ENCODE measurements around the gene PPM1J. TPM values are rescaled to one million over a fixed set of nuclear protein-coding genes. Genes with fewer than 3 reads are reported as not detected.
A peak's percentile ranks its signal among the peaks of the same experiment; 100 is the strongest.

Gene PPM1J
- total and polyA plus RNA-seq, 9 of the 15 experiments (the other 6 are each of a cell fraction or from before 2014, with no cell fraction given), result 0.25 to 10.5 (median 4.2) TPM

- TF ChIP-seq CHAMP1 (IDR thresholded peaks at IDR 0.05) (no peak), RBM17 (IDR thresholded peaks at IDR 0.05; ENCODE audit: borderline replicate concordance, low read depth, low read length) (no peak), HNRNPH1 (optimal IDR thresholded peaks at IDR 0.05; ENCODE audit: low read depth, low read length) (no peak), MITF (IDR thresholded peaks at IDR 0.05) (0 out of 2 replicates have a peak, but pooled peaks have one; percentile 7), BCOR (IDR thresholded peaks at IDR 0.05) (no peak), RB1 (IDR thresholded peaks at IDR 0.05; ENCODE audit: low read depth) (no peak), SMC3 (conservative IDR thresholded peaks at IDR 0.05; ENCODE audit: insufficient read depth, low read depth, low read length) (peak; percentile 19; the same call in 1 of the 2 replicates), ZNF76 (CRISPR knock-in tag; IDR thresholded peaks at IDR 0.05; ENCODE audit: borderline replicate concordance) (no peak), STAT5B (CRISPR knock-in tag; IDR thresholded peaks at IDR 0.05) (no peak), ESRRB (CRISPR knock-in tag; IDR thresholded peaks at IDR 0.05; ENCODE audit: borderline replicate concordance) (no peak), NFE2 (IDR thresholded peaks at IDR 0.05; ENCODE audit: low read depth) (no peak; the same call in 1 of the 2 replicates), PHF20 (IDR thresholded peaks at IDR 0.05; ENCODE audit: partially characterized antibody) (no peak), UBTF (IDR thresholded peaks at IDR 0.05; ENCODE audit: borderline replicate concordance in 1 of 2, low read depth in 2 of 2, low read length in 2 of 2) (peak; percentile 56 to 84; a peak in 2 of 4 replicates), PTTG1 (tag; IDR thresholded peaks at IDR 0.05; ENCODE audit: low read depth) (no peak), NR2F6 (CRISPR knock-in tag; IDR thresholded peaks at IDR 0.05) (no peak), IRF2 (CRISPR knock-in tag; IDR thresholded peaks at IDR 0.05) (no peak), ZNF212 (CRISPR knock-in tag; IDR thresholded peaks at IDR 0.05) (no peak), HMBOX1 (IDR thresholded peaks at IDR 0.05) (peak; percentile 92), ZNF121 (CRISPR knock-in tag; conservative IDR thresholded peaks at IDR 0.05) (no peak), NONO (IDR thresholded peaks at IDR 0.05; ENCODE audit: low read depth in 2 of 2, low read length in 1 of 2) (no peak), ZNF3 (CRISPR knock-in tag; IDR thresholded peaks at IDR 0.05) (no peak), ZNF583 (CRISPR knock-in tag; IDR thresholded peaks at IDR 0.05) (no peak), RBM34 (IDR thresholded peaks at IDR 0.05; ENCODE audit: borderline replicate concordance, insufficient read depth, low read length) (no peak)
Observed at GRCh38 chr1:112704934-112705627, 10.1 kb downstream of the PPM1J start (continued).
